ENCODE measurements around the gene PTPRN2. TPM values are rescaled to one million over a fixed set of nuclear protein-coding genes. Genes with fewer than 3 reads are reported as not detected.

PTPRN2 gene
- total and polyA plus RNA-seq, 2 of the 13 experiments (the other 11 are each of a cell fraction or from before 2014, with no cell fraction given) = 2.5 to 24.2 TPM

DNA sequence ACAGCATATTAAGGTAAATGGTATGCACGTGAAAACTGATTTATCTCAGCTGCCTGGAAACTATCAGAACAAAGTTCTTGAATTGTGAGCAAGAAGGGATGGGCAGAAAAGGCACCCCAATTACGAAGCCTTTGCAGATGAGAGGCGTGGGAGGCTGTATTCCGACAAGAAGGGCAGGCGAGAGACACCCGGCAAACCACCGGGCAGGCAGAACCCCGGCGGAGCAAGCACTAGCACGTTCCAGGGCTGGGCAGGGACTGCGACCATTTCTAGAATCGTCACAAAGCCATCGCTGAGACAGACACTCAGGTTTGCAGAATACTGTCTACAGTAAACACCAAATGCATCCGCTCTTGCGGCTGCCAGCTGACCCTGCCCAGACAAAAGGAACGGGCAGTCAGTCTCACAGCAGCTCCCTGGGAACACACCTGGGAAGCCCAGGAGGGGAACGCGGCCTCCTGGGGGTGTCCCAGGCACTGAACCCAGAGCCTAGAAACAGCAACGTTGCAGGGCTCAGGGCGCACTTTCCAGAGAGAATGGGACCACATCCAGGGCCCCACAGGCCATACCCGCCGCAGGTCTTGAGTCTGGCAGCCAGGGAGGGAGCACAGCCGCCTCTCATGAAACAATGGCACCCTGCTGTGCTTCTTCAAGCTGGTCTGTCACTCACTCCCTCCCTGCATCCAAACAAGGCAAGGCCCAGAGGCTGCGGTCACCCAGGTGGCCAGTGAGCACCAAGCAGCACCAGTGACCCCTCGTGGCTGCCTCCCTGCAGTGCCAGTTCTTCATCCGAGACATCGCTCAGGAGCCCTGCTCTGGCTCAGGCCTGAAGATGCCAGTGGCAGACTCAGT lies 261.9 kb downstream of the PTPRN2 start (continued):
- TF ChIP-seq LRRFIP1 (CRISPR knock-in tag; conservative IDR thresholded peaks at IDR 0.05) (no peak), ZMYM4 (CRISPR knock-in tag; IDR thresholded peaks at IDR 0.05) (no peak), ZFP91 (CRISPR knock-in tag; IDR thresholded peaks at IDR 0.05; ENCODE audit: borderline replicate concordance) (no peak), MED13 (CRISPR knock-in tag; IDR thresholded peaks at IDR 0.05) (no peak), ZNF510 (CRISPR knock-in tag; IDR thresholded peaks at IDR 0.05; ENCODE audit: low read depth) (no peak), ZBTB39 (CRISPR knock-in tag; IDR thresholded peaks at IDR 0.05) (no peak), ZNF3 (CRISPR knock-in tag; IDR thresholded peaks at IDR 0.05) (no peak), SMARCC2 (IDR thresholded peaks at IDR 0.05) (no peak), YEATS4 (CRISPR knock-in tag; IDR thresholded peaks at IDR 0.05; ENCODE audit: borderline replicate concordance) (no peak), SIX4 (CRISPR knock-in tag; IDR thresholded peaks at IDR 0.05) (no peak), ZNF263 (CRISPR knock-in tag; IDR thresholded peaks at IDR 0.05) (peak; percentile 42; the same call in 1 of the 2 replicates), RAD21 (CRISPR knock-in tag; IDR thresholded peaks at IDR 0.05) (peak; percentile 84), SRF (IDR thresholded peaks at IDR 0.05; ENCODE audit: low read depth, low read length) (peak; percentile 57; the same call in 1 of the 2 replicates), ZNF605 (CRISPR knock-in tag; IDR thresholded peaks at IDR 0.05) (no peak), MATR3 (CRISPR knock-in tag; IDR thresholded peaks at IDR 0.05) (no peak), ZNF747 (CRISPR knock-in tag; IDR thresholded peaks at IDR 0.05; ENCODE audit: borderline replicate concordance) (no peak), ZNF446 (CRISPR knock-in tag; IDR thresholded peaks at IDR 0.05) (no peak), ZBTB7A (CRISPR knock-in tag; IDR thresholded peaks at IDR 0.05) (0 out of 2 replicates have a peak, but pooled peaks have one; percentile 30), NFKBIZ (CRISPR knock-in tag; IDR thresholded peaks at IDR 0.05) (no peak), CENPT (CRISPR knock-in tag; IDR thresholded peaks at IDR 0.05; ENCODE audit: low read depth) (no peak), PRDM15 (CRISPR knock-in tag; IDR thresholded peaks at IDR 0.05) (no peak)
